ENCODE measurements around the gene BOC. TPM values are rescaled to one million over a fixed set of nuclear protein-coding genes. Genes with fewer than 3 reads are reported as not detected.

The BOC gene
- total RNA-seq, 1 donor from 2014 or later, result 22.4 TPM

DNA sequence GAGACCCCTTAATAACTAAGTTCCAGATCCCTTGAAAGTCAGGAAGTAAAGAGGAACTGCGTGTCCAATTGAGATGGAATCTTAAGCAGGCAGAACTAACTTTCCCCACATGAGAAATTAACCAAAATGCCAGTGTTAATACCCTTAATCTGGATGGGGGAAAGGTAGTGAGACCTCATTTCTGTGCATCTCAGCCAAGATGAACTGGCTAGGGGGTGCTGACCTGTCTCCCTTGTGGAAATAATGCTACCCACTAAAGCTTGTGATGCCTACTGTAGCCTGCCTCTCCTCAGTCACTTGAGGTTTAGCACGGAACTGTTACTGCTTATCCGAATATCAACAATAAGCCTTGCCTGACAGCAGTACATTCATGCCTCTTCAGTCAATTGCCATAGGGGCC, 15.1 kb downstream of the BOC start:
- no peak for TF ChIP-seq CTCF (IDR thresholded peaks at IDR 0.05)
- DNase-seq (ENCODE audit: extremely low spot score, unreplicated experiment), result no peak
- Mint-ChIP-seq H3K27ac (ENCODE audit: unreplicated experiment) (no peak overlapping the region), H3K27me3 (ENCODE audit: unreplicated experiment) (no peaks in the 10 kb centered on the region), H3K4me1 (ENCODE audit: unreplicated experiment) (peaks cover 16% of the 10 kb centered on the region), H3K36me3 (ENCODE audit: unreplicated experiment) (peaks cover 10% of the 10 kb centered on the region), H3K9me3 (ENCODE audit: unreplicated experiment) (no peaks in the 10 kb centered on the region), H3K4me3 (ENCODE audit: unreplicated experiment) (no peak overlapping the region)

- peaks cover 20% of the 10 kb centered on the region for H3K4me1 Mint-ChIP-seq (ENCODE audit: unreplicated experiment)
- H3K9me3 Mint-ChIP-seq (ENCODE audit: unreplicated experiment), result no peaks in the 10 kb centered on the region
- no peaks in the 10 kb centered on the region for H3K27me3 Mint-ChIP-seq (ENCODE audit: unreplicated experiment)
- no peak for DNase-seq (ENCODE audit: extremely low spot score, unreplicated experiment)
- TF ChIP-seq CTCF (IDR thresholded peaks at IDR 0.05), result no peak
- H3K4me3 Mint-ChIP-seq (ENCODE audit: unreplicated experiment), result no peak overlapping the region
- H3K27ac Mint-ChIP-seq (ENCODE audit: unreplicated experiment), result no peak overlapping the region
- H3K36me3 Mint-ChIP-seq (ENCODE audit: unreplicated experiment), result peaks cover 10% of the 10 kb centered on the region
Observed at GRCh38 chr3:113227146-113227545, 15.8 kb downstream of the BOC start.

DNA sequence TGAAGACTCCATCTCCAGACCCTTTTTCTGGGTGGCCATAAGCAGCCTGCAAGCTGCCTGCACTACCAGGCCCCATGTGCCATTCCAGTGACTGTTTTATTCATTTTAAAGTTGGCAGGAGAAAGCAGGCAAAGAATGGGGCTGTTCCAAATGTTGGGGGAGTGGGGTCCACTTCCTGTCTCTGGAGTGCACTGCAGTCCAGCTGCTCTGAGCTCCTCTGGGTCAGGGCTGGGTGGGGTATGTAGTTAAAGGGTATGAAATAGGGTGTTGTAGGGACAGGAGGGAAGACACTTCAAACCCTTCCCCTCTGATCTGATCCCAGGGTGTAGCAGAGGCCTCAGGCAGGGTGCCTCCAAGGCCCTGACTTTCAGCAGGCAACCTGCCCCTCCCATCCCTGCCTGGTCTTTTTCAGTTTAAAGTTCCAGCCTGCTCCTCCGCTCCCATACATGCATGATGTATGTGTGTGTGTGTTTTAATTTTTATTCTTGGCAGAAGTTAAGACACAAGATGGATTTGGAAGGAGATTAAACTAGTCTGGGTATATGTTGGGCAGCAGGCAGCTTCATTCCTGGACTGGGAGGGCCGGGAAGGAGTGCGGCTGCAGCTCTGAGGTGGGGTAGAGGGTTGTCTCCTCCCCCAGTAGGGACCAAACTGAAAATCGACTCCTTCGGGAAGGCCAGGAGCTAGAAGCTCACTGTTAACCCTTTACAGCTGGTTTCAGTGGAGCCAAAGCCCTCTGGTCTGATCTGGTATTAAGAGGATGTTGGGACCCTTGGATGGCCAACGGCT, 17.3 kb downstream of the BOC start:
- Mint-ChIP-seq H3K9me3 (ENCODE audit: unreplicated experiment) (no peaks in the 10 kb centered on the region), H3K4me3 (ENCODE audit: unreplicated experiment) (no peak overlapping the region), H3K27ac (ENCODE audit: unreplicated experiment) (peak overlapping the region; percentile 41), H3K4me1 (ENCODE audit: unreplicated experiment) (peaks cover 28% of the 10 kb centered on the region), H3K27me3 (ENCODE audit: unreplicated experiment) (no peaks in the 10 kb centered on the region), H3K36me3 (ENCODE audit: unreplicated experiment) (peaks cover 3% of the 10 kb centered on the region)
- DNase-seq (ENCODE audit: extremely low spot score, unreplicated experiment), result no peak
- TF ChIP-seq CTCF (IDR thresholded peaks at IDR 0.05), result no peak

- H3K27me3 Mint-ChIP-seq (ENCODE audit: unreplicated experiment), result no peaks in the 10 kb centered on the region
- no peak for DNase-seq (ENCODE audit: extremely low spot score, unreplicated experiment)
- no peak overlapping the region for H3K4me3 Mint-ChIP-seq (ENCODE audit: unreplicated experiment)
- TF ChIP-seq CTCF (IDR thresholded peaks at IDR 0.05), result no peak
- no peaks in the 10 kb centered on the region for H3K9me3 Mint-ChIP-seq (ENCODE audit: unreplicated experiment)
- peaks cover 3% of the 10 kb centered on the region for H3K36me3 Mint-ChIP-seq (ENCODE audit: unreplicated experiment)
- H3K4me1 Mint-ChIP-seq (ENCODE audit: unreplicated experiment), result peaks cover 45% of the 10 kb centered on the region
- peak overlapping the region; percentile 48 for H3K27ac Mint-ChIP-seq (ENCODE audit: unreplicated experiment)
Observed at GRCh38 chr3:113231391-113231790, 20.0 kb downstream of the BOC start.

GRCh38 chr3:113231827-113232253, 20.5 kb downstream of the BOC start:
- H3K4me1 Mint-ChIP-seq (ENCODE audit: unreplicated experiment), result peaks cover 45% of the 10 kb centered on the region
- peaks cover 3% of the 10 kb centered on the region for H3K36me3 Mint-ChIP-seq (ENCODE audit: unreplicated experiment)
- H3K9me3 Mint-ChIP-seq (ENCODE audit: unreplicated experiment), result no peaks in the 10 kb centered on the region
- no peak for DNase-seq (ENCODE audit: extremely low spot score, unreplicated experiment)
- H3K27me3 Mint-ChIP-seq (ENCODE audit: unreplicated experiment), result no peaks in the 10 kb centered on the region
- no peak for TF ChIP-seq CTCF (IDR thresholded peaks at IDR 0.05)
- H3K27ac Mint-ChIP-seq (ENCODE audit: unreplicated experiment), result peak overlapping the region; percentile 48
- H3K4me3 Mint-ChIP-seq (ENCODE audit: unreplicated experiment), result no peak overlapping the region

Data from osteocyte (in vitro differentiated cells).